NCI-H128 (cell line): ENCODE data around the gene SHISAL2A.

Experiments used
- DNase-seq: peaks from one replicate; lab custom pipeline; 2025; ENCODE audit not compliant: unreplicated experiment; lab: John Stamatoyannopoulos, UW

The SHISAL2A gene

GRCh38 chr1:52615489-52616042 lies 17.4 kb upstream of the SHISAL2A start:
- DNase-seq, result no peak

GRCh38 chr1:52621950-52622349 lies 11.0 kb upstream of the SHISAL2A start:
- DNase-seq, result no peak

GRCh38 chr1:52623812-52624211 lies 9.2 kb upstream of the SHISAL2A start:
- DNase-seq, result no peak

GRCh38 chr1:52627028-52627427 lies 5.9 kb upstream of the SHISAL2A start:
- no peak for DNase-seq

GRCh38 chr1:52628614-52629324 lies 4.2 kb upstream of the SHISAL2A start:
- no peak for DNase-seq

GRCh38 chr1:52629325-52629643 lies 3.7 kb upstream of the SHISAL2A start:
- no peak for DNase-seq

GRCh38 chr1:52629667-52630066 lies 3.3 kb upstream of the SHISAL2A start:
- no peak for DNase-seq

- DNase-seq, result no peak
Observed at GRCh38 chr1:52631759-52632331, 1.1 kb upstream of the SHISAL2A start.

- DNase-seq, result no peak
Observed at GRCh38 chr1:52633291-52633754, 355 bp downstream of the SHISAL2A start.

GRCh38 chr1:52634111-52634510 lies 1.1 kb downstream of the SHISAL2A start:
- DNase-seq, result no peak

- no peak for DNase-seq
Observed at GRCh38 chr1:52635321-52636089, 2.5 kb downstream of the SHISAL2A start.

- no peak for DNase-seq
Observed at GRCh38 chr1:52636721-52637695, 4.0 kb downstream of the SHISAL2A start.

GRCh38 chr1:52637946-52638345 lies 5.0 kb downstream of the SHISAL2A start:
- DNase-seq, result no peak

- DNase-seq, result no peak
Observed at GRCh38 chr1:52640697-52641096, 7.7 kb downstream of the SHISAL2A start.

GRCh38 chr1:52641307-52641706 lies 8.3 kb downstream of the SHISAL2A start:
- no peak for DNase-seq

GRCh38 chr1:52645261-52645660 lies 12.3 kb downstream of the SHISAL2A start:
- DNase-seq, result no peak

- DNase-seq, result no peak
Observed at GRCh38 chr1:52651904-52652303, 18.9 kb downstream of the SHISAL2A start.

GRCh38 chr1:52653207-52653849 lies 20.4 kb downstream of the SHISAL2A start:
- DNase-seq, result no peak

GRCh38 chr1:52654063-52654462 lies 21.1 kb downstream of the SHISAL2A start:
- DNase-seq, result no peak

GRCh38 chr1:52657702-52658101 lies 24.7 kb downstream of the SHISAL2A start:
- no peak for DNase-seq
